Suprapubic skin (tissue), 4 donors: ENCODE data around the gene SLX9. TPM values are rescaled to one million over a fixed set of nuclear protein-coding genes. Genes with fewer than 3 reads are reported as not detected.

Source experiments
- DNase-seq, 2 donors: peaks; one replicate each; pipeline ENCODE4 v3.0.0-alpha.2; 2019; ENCODE audit warnings: low spot score in 2 of 2
- H3K27ac ChIP-seq: fragments of 200-600 bp; sonication (generic); one replicate; pipeline ENCODE4 v1.5.1; 2019
- H3K27me3 ChIP-seq: fragments of 200-600 bp; sonication (generic); one replicate; pipeline ENCODE4 v1.5.1; 2019
- H3K36me3 ChIP-seq: fragments of 200-600 bp; sonication (generic); one replicate; pipeline ENCODE4 v1.5.1; 2019
- H3K4me1 ChIP-seq: fragments of 200-600 bp; sonication (generic); one replicate; pipeline ENCODE4 v1.5.1; 2019
- H3K4me3 ChIP-seq: fragments of 200-600 bp; sonication (generic); one replicate; pipeline ENCODE4 v1.5.1; 2019; ENCODE audit warnings: mild to moderate bottlenecking
- H3K9me3 ChIP-seq: fragments of 200-600 bp; sonication (generic); one replicate; pipeline ENCODE4 v1.5.1; 2019
- CTCF ChIP-seq, 2 donors: fragments of 200-600 bp in 1 of 2; fragments of 450-650 bp in 1 of 2; sonication (generic) in 1 of 2; IDR thresholded peaks; one replicate each; pipeline ENCODE4 v1.5.1; 2016 to 2019; ENCODE audit warnings: antibody characterized with exemption in 2 of 2, mild to moderate bottlenecking in 1 of 2, moderate library complexity in 1 of 2
- EP300 ChIP-seq: sonication (generic); formaldehyde crosslinking; IDR thresholded peaks from one replicate; pipeline ENCODE4 v1.6.1; 2017; ENCODE audit warnings: antibody characterized with exemption
- POLR2A ChIP-seq, 2 donors: fragments of 450-650 bp; IDR thresholded peaks; one replicate each; pipeline ENCODE4 v1.6.1; 2017; ENCODE audit warnings: antibody characterized with exemption in 2 of 2, mild to moderate bottlenecking in 2 of 2, moderate library complexity in 2 of 2
- POLR2AphosphoS5 ChIP-seq, 3 donors: sonication (generic); formaldehyde crosslinking; IDR thresholded peaks; one replicate each; pipeline ENCODE4 v1.6.1; 2017; ENCODE audit warnings: antibody characterized with exemption in 3 of 3
- WGBS: methylation state at CpG from one replicate; pipeline ENCODE4 v1.1.5; 2018; 5-methylcytosine and 5-hydroxymethylcytosine counted together
- total RNA-seq, 4 donors: library from RNA; depleted of rRNA; stranded (reverse); fragments of >200 nt; gene quantifications; one replicate each; pipeline ENCODE4 v1.1.0, GENCODE V29; 2016

Gene SLX9
- total RNA-seq, 4 donors from 2014 or later = 13.4 to 16.9 (median 14.4) TPM

DNA sequence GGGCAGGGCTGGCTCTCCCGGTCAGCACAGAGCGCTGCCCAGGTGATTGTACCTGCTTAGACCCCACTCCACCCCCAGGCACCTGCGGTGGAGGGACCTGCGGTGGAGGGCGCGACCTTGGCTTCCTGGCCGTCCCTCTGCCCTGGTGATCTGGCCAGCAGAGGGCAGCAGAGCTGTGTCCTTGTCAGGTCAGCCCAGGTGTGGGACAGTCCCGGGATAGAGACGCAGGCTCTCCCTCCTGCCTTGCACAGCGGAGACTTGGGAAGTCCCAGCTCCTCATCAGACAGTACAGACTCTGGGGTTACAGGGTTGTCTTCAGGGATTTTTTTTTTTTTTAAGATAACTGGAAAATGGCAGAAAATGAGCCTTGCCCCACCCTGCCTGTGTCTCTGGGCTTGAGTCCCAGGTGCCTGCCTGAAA, 10.0 kb downstream of the SLX9 start:
- peaks cover 43% of the 10 kb centered on the region for H3K36me3 ChIP-seq
- DNase-seq = peak; percentile 92 to 94
- H3K27me3 ChIP-seq = no peaks in the 10 kb centered on the region
- no peaks in the 10 kb centered on the region for H3K9me3 ChIP-seq
- peaks cover 17% of the 10 kb centered on the region for H3K4me1 ChIP-seq
- TF ChIP-seq CTCF (IDR thresholded peaks at IDR 0.05) (peak; percentile 83 to 85), POLR2AphosphoS5 (IDR thresholded peaks at IDR 0.05) (no peak)
- H3K27ac ChIP-seq = no peak overlapping the region
- H3K4me3 ChIP-seq = no peak overlapping the region
- 0% methylated on average over 4 of the region's 10 CpGs for WGBS

- Histone ChIP-seq H3K9me3 (no peaks in the 10 kb centered on the region), H3K4me3 (no peak overlapping the region), H3K36me3 (peaks cover 43% of the 10 kb centered on the region), H3K27me3 (no peaks in the 10 kb centered on the region), H3K4me1 (peaks cover 17% of the 10 kb centered on the region), H3K27ac (peak overlapping the region; percentile 44)
- DNase-seq = no peak
- TF ChIP-seq CTCF (IDR thresholded peaks at IDR 0.05) = no peak
- TF ChIP-seq POLR2AphosphoS5 (IDR thresholded peaks at IDR 0.05) = no peak
- no peak for TF ChIP-seq POLR2A (IDR thresholded peaks at IDR 0.05)
- TF ChIP-seq EP300 = no peak
- 85% methylated on average over 15 of the region's 18 CpGs for WGBS
These were observed 10.5 kb downstream of the SLX9 start for GRCh38 chr21:44950351-44950750.

DNA sequence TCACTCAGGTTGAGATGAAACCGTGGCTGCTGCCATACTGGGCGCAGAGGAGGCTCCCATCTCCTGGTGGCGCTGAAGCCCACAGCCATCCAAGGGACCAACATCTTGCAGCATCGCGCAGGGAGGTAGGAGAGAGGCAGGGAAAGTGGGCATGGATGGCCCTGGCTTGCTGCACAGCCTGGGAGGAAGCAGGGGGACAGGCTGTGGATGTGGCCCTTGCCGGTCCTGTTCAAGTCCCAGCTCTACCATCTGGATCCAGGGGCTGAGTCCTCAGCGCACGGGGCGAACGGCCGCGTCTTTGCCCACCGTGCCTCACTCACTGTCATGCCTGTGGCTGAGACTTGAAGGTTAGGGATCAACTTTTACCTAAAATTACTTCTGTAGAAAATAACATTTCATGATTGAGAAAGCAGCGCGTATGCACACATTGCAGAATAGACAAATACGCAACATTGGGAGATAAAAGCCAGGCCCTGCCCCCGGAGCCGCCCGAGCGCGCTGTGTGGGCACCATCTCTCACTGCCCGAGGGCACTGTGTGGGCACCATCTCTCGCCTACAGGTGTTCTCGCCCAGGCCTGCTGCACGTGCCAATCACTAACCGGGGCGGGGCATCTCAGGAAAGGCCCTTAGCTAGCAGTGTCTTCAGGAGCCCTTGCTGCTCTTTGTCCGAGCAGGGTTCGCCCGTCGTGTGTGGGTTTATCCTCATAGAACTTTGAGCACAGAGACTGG, 11.5 kb downstream of the SLX9 start:
- DNase-seq = no peak
- peaks cover 17% of the 10 kb centered on the region for H3K4me1 ChIP-seq
- no peaks in the 10 kb centered on the region for H3K27me3 ChIP-seq
- H3K27ac ChIP-seq = no peak overlapping the region
- H3K4me3 ChIP-seq = no peak overlapping the region
- TF ChIP-seq CTCF (IDR thresholded peaks at IDR 0.05) = no peak
- no peak for TF ChIP-seq POLR2A (IDR thresholded peaks at IDR 0.05)
- no peak for TF ChIP-seq POLR2AphosphoS5 (IDR thresholded peaks at IDR 0.05)
- no peak for TF ChIP-seq EP300
- 82% methylated on average over 18 of the region's 31 CpGs for WGBS
- H3K36me3 ChIP-seq = peaks cover 42% of the 10 kb centered on the region
- no peaks in the 10 kb centered on the region for H3K9me3 ChIP-seq

DNA sequence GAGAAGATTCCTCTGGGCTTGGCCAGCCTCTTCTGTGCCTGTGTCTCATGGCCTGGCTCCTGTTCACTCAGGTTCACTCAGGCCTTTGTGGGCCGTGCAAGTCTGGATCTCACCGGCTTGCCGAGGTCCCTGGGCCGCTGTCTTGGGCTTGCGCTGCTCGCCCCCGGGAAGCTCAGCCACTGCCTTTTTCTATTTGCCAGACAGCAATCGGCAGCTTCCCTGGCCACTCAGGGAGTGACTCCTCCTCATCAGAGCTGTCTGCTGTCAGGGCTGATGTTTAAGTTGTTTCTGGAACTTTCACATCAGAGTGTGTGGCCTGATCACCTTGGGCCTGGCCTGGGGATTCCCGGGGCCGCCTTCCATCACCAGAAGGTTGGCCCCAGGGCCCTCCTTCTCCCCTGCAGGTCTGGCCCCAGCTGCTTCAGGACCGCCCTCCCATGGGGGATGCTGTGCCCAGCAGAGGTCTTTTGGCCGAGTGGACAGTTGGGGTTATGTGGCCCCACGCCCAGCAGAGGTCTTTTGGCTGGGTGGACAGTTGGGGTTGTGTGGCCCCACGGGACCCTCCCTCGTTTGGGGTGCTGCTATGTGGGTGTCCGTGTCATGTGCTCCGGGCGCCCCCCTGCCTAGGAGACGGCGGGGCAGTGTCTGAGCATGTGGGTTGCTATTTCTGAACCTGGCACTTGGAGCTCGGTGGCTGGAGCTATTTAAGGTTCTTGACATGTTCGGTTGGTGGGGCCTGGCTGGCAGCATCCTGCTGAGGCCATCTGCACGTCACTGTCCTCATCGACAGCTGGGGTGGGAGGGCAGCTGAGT, 12.5 kb downstream of the SLX9 start:
- peaks cover 19% of the 10 kb centered on the region for H3K4me1 ChIP-seq
- no peak overlapping the region for H3K4me3 ChIP-seq
- WGBS = 66% methylated on average over 16 of the region's 24 CpGs
- peaks cover 42% of the 10 kb centered on the region for H3K36me3 ChIP-seq
- H3K9me3 ChIP-seq = no peaks in the 10 kb centered on the region
- TF ChIP-seq EP300 (no peak), CTCF (IDR thresholded peaks at IDR 0.05) (no peak), POLR2A (IDR thresholded peaks at IDR 0.05) (no peak)
- no peak overlapping the region for H3K27ac ChIP-seq
- no peak for DNase-seq
- no peaks in the 10 kb centered on the region for H3K27me3 ChIP-seq

DNA sequence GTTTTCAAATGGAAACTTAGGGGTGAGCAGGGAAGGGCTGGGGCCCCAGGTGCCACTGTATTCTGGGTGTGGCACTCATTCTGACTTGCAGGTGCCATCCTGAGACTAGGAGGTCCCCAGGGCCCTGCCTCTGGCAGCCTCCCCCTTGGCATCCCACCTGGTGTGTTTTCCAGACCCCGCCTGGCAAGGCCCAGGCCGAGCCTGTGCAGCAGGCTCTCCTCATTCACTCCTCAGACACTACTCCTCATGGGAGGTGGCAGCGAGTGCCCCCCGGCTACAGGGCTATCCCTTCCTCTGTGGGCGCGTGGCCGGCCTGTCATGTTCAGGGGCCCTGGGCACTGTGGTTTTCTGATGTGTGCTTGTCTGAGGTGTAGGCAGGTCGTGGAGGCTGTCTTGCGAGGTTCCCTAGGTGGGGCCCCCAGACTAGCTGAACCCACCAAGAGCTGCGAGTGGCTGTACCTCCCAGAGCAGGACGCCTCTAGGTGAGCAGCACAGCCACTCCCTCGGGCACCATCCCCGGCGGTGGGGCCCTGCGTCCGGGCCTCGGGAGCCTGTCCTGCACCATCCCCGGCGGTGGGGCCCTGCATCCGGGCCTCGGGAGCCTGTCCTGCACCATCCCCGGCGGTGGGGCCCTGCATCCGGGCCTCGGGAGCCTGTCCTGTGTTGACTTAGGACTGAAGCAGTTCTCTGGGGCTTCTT, 13.2 kb downstream of the SLX9 start:
- TF ChIP-seq CTCF (IDR thresholded peaks at IDR 0.05) = no peak
- TF ChIP-seq EP300 = no peak
- no peak for TF ChIP-seq POLR2AphosphoS5 (IDR thresholded peaks at IDR 0.05)
- TF ChIP-seq POLR2A (IDR thresholded peaks at IDR 0.05) = no peak
- H3K4me3 ChIP-seq = no peak overlapping the region
- H3K36me3 ChIP-seq = peaks cover 36% of the 10 kb centered on the region
- no peaks in the 10 kb centered on the region for H3K9me3 ChIP-seq
- H3K27me3 ChIP-seq = no peaks in the 10 kb centered on the region
- peaks cover 26% of the 10 kb centered on the region for H3K4me1 ChIP-seq
- 90% methylated on average over 4 of the region's 25 CpGs for WGBS
- H3K27ac ChIP-seq = no peak overlapping the region
- DNase-seq = no peak
